ENCODE measurements around the gene NAALADL2.
"Not testable (repeated sequence)": the region's sequence is repeated elsewhere in the genome, so short reads cannot be mapped to it uniquely, and the experiment has no call there.

The NAALADL2 gene

GRCh38 chr3:175430983-175431773 is 572.0 kb downstream of the NAALADL2 start:
- DNase-seq (ENCODE audit: low spot score), result no peak

- no peak for DNase-seq (ENCODE audit: low spot score)
These were observed 573.4 kb downstream of the NAALADL2 start for GRCh38 chr3:175432376-175433025.

DNA sequence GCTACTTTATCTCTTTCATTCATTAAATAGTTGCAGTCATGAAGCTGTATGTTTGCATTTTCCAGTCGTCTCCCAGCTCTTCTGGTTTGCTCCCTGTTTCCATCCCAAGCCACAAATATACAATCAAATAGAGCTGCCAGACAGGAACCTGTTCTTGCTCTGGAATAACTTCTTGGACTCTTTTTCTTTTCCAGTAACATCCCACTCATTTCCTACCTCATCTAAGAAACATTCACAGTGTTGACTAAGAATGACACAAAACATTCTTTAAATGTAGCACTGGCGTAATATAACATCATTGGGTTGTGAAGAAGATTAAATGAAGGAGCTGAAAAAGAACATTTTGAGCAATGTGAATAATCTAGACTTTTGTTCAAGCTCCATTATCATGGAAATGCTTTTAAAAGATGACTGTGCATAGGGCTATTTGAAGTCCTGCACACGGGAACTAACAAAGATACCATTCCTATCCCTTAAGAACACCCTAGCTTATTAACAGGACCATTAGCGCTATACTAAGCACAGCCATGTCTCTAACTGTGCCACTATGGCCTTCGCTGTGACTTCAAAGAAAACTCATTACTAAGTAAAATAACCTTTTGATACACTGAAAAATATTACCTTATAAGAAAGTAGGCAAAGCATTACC is 574.0 kb downstream of the NAALADL2 start:
- DNase-seq (ENCODE audit: low spot score), result no peak

- DNase-seq (ENCODE audit: low spot score), result no peak
These were observed 575.4 kb downstream of the NAALADL2 start for GRCh38 chr3:175434561-175434960.

- DNase-seq (ENCODE audit: low spot score), result no peak
These were observed 584.5 kb downstream of the NAALADL2 start for GRCh38 chr3:175443682-175444081.

DNA sequence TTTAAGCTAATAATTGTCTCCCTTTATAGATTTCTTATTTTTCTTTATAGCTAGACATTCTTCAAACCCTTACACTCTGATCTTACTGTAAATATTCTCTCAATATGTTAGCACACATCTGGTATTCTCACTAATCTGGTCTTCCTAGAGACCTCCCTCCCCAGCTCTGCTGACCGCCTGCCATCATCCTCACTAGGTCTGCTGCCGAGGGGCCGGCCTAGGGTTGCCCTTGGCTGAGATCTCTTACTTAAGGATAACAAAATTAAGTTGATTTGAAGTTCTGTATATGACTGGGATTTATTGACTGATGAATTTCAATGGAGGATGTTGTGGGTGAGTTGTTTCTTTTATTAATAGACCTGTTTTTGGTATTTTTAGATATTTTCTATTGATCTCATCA is 586.6 kb downstream of the NAALADL2 start:
- DNase-seq (ENCODE audit: low spot score), result no peak

GRCh38 chr3:175447521-175447920 is 588.4 kb downstream of the NAALADL2 start:
- DNase-seq (ENCODE audit: low spot score), result no peak

DNA sequence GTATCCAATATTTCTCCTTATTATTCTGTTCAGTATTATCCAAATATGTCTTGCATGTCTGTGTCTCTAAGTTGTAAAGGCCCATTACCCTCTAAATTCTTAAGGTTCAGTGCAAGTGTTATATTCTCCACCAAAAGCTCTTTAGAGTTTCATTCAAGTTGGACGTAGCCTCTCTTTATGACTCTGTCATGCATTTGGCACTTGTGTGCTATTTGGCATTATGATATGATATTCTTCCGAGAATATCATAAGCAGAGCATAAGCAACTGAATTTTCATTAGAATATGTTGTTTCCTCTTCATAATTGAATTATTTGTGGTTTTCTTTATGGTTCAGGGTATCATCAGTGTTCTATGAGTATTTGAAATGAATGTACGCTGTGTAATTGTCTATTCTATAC is 594.2 kb downstream of the NAALADL2 start:
- no peak for DNase-seq (ENCODE audit: low spot score)

DNA sequence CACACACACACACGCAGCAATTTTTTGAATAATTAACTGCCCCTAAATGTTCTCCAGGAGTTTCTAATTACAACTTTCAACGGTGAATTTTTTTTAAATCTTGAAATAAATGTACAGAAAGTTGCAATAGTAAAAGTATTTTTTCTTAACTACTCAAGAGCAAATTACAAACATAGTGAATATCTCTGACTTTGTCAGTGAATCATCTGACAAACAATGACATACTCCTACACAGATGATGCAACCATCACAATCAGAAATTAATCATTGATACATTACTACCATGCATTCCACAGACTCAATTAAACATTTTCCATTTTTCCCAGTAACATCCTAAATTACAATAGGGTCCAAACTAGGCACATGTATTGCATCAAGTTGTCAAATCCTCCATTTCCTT is 597.3 kb downstream of the NAALADL2 start:
- DNase-seq (ENCODE audit: low spot score), result no peak

GRCh38 chr3:175457301-175457700 is 598.2 kb downstream of the NAALADL2 start:
- no peak for DNase-seq (ENCODE audit: low spot score)

DNA sequence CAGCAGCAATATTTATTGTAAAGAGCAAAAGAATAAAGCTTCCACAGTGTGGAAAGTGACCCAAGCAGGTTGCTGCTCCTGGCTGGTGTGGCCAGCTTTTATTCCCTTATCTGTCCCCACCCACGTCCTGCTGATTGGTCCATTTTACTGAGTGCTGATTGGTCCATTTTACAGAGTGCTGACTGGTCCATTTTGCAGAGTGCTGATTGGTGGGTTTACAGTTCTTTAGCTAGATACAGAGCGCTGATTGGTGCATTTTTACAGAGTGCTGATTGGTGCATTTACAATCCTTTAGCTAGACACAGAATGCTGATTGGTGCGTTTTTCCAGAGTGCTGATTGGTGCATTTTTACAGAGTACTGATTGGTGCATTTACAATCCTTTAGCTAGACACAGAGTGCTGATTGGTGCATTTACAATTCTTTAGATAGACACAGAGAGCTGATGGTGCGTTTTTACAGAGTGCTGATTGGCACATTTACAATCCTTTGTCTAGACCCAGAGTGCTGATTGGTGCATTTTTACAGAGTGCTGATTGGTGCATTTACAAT is 601.8 kb downstream of the NAALADL2 start:
- DNase-seq (ENCODE audit: low spot score), result not testable (repeated sequence)

- no peak for DNase-seq (ENCODE audit: low spot score)
These were observed 605.2 kb downstream of the NAALADL2 start for GRCh38 chr3:175464362-175464761.

- DNase-seq (ENCODE audit: low spot score), result no peak
These were observed 610.0 kb downstream of the NAALADL2 start for GRCh38 chr3:175469124-175469523.

DNA sequence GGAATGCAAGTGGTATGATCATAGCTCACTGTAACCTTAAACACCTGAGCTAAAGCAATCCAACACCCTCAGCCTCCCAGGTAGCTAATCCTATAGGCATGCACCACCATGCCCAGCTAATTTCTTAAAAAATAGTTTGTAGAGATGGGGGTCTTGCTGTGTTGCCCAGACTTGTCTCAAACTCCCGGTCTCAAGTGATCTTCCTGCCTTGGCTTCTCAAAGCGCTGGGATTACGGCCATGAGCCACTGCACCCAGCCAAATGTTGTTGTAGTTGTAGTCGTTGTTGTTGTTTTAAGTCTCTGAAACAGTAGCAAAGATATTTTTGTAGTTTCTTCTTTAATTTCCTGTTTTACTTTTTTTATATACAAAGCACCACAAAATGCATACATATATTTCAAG is 616.6 kb downstream of the NAALADL2 start:
- DNase-seq (ENCODE audit: low spot score), result no peak

DNA sequence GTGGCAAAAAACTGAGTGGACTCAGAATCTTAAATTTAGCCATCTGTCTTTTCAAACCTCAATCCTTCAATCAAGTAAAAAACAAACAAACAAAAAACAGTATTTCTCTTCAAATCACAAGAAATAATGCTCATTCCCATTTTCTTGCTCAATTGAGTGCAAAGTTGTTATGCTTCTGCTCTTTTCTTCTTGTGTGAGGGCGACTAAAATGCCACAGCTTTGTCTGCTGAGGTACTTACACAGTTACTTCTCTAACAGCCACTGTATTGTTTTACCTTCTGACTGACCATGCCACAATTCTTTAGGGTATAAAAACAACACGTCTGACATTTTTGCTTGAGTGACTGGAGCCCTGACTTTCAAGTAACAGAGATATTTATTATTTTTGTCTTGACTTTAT is 617.4 kb downstream of the NAALADL2 start:
- no peak for DNase-seq (ENCODE audit: low spot score)

DNA sequence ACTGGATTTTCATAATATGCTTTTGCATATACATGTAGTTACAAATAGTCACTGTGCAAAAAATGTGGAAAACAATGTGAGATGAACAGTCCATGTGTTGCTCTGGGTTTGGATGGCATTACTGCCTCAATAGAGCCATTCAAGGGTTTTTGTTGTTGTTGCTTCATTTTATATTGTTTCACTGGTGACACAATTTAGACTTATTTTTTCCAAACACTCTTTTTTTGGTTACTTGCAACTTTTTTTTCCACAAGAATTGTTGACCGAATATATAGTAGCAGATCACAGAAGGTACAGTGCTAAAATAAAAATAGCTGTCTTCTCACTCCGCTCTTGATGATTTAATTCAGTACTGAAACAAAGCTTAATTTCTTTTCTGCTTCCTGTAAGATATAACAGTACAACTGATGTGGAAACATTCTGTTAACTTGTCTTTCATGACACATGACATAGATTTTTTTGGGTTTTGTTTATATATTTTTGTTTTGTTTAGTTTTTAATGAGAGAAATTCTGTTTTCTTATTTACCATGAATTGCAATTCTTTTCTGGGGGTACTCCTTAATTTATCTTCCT is 618.6 kb downstream of the NAALADL2 start:
- DNase-seq (ENCODE audit: low spot score), result no peak

- no peak for DNase-seq (ENCODE audit: low spot score)
These were observed 619.2 kb downstream of the NAALADL2 start for GRCh38 chr3:175478301-175478700.

DNA sequence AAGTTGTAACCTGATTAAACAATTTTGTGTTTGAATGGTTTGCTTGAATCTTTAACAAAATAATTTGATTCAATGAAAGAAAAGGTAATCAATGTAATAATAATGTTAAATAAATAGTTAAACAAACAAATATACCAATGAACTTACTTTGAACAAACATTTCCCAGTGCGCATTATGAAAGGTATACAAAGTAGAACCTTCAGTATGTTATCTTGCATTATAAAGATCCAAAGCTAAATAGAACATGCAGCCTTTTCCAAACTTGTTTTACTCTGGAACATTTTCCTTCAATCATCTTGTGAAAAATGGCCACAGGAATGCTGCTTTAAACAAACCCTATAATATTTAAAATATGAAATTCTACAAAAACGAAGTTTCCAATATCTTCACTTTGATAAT is 620.0 kb downstream of the NAALADL2 start:
- DNase-seq (ENCODE audit: low spot score), result no peak

DNA sequence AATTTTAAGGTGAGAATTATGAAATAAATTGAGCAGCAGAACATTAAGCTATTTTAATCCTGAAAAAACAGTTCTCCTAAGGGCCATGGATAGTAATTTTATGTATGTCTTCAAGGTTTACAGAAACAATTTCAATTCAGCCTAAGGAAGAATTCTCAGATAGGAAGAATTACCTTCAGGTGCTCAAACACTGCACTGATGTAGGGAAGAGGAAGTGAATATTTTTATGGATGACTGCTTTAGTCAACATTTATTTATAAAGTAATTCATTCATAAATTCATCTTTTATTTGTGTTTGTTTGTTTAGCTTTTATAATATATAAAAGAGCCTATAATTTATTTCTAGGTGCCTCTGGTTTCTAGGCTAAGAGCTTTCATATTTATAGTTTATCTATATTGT is 620.7 kb downstream of the NAALADL2 start:
- no peak for DNase-seq (ENCODE audit: low spot score)

GRCh38 chr3:175484666-175485065 is 625.5 kb downstream of the NAALADL2 start:
- DNase-seq (ENCODE audit: low spot score), result no peak

GRCh38 chr3:175485436-175485835 is 626.3 kb downstream of the NAALADL2 start:
- no peak for DNase-seq (ENCODE audit: low spot score)

GRCh38 chr3:175486255-175486654 is 627.1 kb downstream of the NAALADL2 start:
- no peak for DNase-seq (ENCODE audit: low spot score)

GRCh38 chr3:175489406-175489805 is 630.3 kb downstream of the NAALADL2 start:
- no peak for DNase-seq (ENCODE audit: low spot score)
